HG03558 (cell line): ENCODE data around the gene BTRC.
"Not testable (repeated sequence)": the region's sequence is repeated elsewhere in the genome, so short reads cannot be mapped to it uniquely, and the experiment has no call there.

Source experiments
- ATAC-seq: cut with Tn5 transposase; IDR thresholded peaks from one replicate; pipeline ENCODE4 v1.9.1; 2021; ENCODE audit warnings: moderate number of reproducible peaks; ENCODE audit not compliant: unreplicated experiment; ENCODE audit errors: extremely low read depth

Gene BTRC

DNA sequence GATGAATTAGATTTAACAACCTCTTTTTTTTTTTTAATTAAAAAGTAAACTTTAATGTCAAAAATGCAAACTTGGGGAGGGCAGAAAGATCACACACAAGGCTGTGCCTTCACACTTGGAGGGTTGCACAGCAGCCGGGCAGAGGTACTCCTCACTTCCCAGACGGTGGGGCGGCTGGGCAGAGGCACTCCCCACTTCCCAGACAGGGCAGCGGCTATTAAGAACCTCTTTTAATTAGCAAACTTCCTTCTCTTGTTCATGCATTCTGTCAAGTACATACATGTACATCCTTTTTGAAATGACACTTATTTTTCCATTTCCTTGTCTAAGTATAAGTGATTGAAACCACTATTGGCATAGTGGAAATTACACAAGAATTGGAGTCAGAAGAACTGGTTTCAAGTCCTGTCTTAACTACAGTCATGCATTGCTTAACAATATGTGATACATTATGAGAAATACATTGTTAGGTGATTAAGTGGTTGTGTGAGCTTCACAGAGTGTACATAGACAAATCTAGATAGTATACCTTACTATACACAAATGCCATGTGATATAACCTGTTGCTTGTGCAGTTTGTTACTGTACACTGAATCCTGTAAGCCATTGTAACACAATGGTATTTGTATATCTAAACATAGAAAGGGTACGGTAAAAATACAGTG is 26.5 kb downstream of the BTRC start:
- no peak for ATAC-seq

DNA sequence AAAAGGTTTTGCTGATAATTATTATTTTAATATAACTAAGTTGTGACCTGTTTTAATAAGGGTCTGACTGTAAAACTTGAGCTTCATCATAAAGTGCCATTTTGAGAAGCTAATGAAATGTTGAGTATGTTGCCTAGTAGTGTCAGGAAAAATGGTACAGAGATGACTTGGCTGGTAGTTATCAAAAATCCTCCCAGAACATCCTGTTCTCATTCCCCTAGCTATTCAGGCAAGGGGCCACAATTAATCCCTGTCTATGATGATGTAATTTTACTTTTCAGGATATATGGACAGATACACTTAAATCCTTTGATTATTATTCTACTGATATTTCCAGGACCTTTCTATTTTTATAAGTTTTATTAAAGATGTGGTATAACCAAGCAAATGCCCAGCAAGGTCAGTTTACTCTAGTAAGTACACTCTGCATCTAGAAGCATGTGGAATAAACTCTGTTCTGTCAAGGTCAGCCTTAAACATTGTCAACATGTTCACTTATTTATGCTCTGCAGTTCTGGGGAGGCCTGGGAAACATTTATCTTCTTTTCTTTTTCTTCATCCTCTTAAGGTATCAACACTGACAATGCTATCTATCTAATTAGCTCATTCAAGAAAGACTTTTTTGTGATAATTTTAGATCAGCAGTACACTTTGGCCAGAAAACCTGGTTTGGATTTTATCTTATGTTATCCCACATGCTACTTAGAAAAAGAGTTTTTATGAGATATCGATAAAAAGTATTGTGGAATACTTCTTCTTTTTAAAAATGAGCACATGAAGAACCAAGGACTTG is 32.1 kb downstream of the BTRC start:
- ATAC-seq, result no peak

GRCh38 chr10:101386659-101387259 is 32.8 kb downstream of the BTRC start:
- no peak for ATAC-seq

GRCh38 chr10:101388676-101389276 is 34.8 kb downstream of the BTRC start:
- ATAC-seq, result no peak

DNA sequence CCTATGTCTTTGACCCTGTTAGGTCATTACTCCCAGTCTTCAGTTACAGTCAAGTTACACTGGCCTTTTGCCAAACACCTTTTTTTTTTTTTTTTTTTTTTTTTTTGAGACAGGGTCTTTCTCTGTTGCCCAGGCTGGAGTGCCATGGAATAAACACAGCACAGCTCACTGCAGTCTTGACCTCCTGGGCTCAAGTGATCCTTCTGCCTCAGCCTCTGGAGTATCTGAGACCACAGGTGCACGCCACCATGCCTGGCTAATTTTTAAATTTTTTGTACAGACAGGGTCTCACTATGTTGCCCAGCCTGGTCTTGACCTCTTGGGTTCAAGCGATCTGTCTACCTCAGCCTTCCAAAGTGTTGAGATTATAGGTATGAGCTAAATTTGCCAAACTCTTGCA is 35.6 kb downstream of the BTRC start:
- not testable (repeated sequence) for ATAC-seq

DNA sequence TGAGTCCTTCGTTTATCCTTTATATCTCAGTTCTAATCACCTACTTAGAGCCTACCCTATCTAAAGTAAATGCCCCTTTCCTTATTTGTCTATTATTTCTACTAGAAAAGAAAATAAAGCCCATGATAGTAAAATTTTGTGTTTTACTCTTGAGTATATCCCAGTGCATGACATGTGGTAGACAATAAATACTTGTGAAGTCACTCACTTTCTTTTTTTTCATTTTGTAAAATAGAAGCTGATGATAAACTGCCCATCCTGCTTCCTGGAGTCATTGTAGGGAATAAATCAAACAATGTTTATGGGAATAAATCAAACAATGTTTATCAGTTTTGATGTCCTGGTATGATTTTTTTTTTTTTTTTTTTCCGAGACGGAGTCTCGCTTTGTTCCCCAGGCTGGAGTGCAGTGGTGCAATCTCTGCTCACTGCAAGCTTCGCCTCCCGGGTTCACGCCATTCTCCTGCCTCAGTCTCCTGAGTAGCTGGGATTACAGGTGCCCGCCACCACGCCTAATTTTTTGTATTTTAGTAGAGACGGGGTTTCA is 36.1 kb downstream of the BTRC start:
- ATAC-seq, result no peak

GRCh38 chr10:101393378-101393777 is 39.4 kb downstream of the BTRC start:
- ATAC-seq, result no peak

DNA sequence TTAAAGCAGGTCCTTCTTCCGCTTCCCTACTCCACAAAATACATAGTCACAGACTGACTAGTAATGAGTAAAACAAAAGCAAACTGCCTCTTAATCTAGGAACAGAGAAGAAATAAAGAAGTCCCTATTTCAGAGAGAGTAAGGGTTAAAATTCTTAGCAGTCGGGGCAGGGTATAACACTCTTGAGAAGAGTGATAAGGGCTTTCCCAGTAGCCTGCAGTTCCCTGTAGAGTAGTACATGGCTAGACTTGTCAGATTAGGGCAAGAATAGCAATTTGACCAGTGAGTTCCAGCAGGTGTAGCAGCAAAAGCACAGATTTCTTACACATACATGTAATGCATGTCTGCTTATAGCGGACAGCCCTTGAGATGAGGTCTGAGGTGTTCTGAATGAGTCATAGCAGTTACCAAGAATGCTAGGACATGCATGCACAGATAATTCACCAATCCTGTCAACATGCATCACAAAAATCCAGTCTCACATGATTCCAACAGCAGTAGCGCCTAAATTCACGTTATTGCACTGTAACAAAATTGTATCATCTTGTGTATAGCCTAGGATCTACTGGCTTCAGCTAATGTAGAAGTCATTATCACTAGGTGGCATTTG is 40.7 kb downstream of the BTRC start:
- no peak for ATAC-seq

GRCh38 chr10:101397140-101397539 is 43.2 kb downstream of the BTRC start:
- no peak for ATAC-seq

DNA sequence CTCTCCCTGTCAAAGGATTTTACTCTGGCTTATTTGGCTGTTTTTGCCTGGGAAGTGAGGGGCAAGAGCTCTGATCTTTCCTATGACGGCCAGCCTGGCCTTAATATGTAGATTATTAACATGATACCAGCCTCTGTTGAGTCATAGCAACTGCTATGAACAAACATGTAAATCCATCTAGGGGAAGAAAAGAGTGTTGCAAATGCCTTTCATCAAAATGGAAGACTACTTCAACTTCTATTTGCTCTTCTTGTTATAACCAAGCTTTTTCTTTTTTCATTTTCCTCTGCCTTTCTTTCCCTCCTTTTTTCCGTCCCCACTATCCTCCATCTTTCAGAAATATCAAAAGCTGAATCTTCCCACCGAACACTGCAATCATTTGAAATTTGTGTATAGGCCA is 46.6 kb downstream of the BTRC start:
- ATAC-seq, result no peak

DNA sequence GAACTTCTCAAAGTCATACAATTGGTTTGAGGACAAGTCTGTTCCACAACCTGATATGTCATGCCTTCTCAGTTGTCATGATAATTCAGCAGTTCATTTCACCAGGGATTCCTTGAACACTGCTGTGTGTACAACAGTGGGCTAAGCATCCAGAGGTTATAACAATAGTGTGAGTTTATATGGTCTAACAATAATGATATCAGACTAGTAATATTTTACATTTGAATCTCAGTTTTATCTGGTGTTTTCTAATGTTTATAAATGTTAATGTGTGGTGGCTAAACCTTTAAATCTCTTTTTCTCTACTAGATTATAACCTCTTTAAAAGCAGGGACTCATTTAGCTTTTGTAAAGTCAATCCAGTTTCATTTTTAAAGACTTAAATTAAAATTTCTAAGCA is 48.7 kb downstream of the BTRC start:
- ATAC-seq, result no peak

DNA sequence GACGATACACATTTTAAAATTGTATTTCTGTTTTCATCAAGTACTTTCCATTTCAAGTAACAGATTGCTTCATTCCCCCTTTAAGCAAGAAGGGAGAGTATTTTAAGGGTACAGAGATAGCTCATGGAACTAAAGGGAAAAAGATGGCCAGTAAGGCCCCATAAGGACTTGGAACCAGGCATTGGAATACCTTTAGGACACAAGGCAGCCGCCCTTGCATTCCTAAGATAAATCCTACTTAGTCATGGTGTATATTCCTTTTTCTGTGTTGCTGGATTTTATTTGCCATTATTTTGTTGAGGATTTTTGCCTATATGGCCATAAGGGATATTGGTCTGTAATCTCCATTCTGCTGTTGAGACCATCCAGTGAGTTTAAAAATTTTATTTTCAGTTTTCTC is 49.2 kb downstream of the BTRC start:
- ATAC-seq, result no peak

GRCh38 chr10:101405001-101405400 is 51.0 kb downstream of the BTRC start:
- ATAC-seq, result no peak

GRCh38 chr10:101411598-101411997 is 57.6 kb downstream of the BTRC start:
- ATAC-seq, result no peak

DNA sequence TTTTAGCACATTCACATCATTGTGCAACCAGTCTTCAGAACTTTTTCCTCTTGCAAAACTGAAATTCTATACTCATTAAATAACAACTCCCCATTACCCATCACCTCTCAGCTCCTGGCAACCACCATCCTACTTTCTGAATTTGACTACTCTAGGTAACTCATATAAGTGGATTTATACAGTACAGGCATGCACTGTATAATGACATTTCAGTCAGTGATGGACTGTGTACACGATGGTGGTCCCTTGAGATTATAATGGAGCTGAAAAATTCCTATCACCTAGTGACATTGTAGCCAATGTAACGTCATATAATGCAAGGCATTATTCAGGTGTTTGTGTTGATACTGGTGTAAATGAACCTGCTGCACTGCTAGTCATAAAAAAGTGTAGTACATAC is 60.1 kb downstream of the BTRC start:
- no peak for ATAC-seq

- ATAC-seq, result no peak
Observed at GRCh38 chr10:101415884-101416283, 61.9 kb downstream of the BTRC start.

- not testable (repeated sequence) for ATAC-seq
Observed at GRCh38 chr10:101421967-101422366, 68.0 kb downstream of the BTRC start.

DNA sequence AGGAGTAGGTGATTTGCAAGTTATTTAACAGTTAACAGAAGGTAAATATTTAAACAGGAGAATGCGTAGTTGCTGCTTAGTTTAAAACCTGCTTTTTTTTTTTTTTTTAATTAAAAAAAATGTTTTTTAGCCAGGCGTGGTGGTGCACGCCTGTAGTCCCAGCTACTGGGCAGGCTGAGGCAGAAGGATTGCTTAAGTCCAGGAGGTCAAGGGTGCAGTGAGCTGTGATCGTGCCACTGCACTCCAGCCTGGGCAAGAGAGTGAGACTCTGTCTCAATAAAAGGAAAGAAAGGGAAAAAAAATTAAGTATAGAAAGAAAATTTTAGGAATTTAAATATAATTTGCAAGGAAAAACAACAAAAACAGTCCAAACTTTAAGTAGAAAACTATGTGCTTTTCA is 71.6 kb downstream of the BTRC start:
- no peak for ATAC-seq

DNA sequence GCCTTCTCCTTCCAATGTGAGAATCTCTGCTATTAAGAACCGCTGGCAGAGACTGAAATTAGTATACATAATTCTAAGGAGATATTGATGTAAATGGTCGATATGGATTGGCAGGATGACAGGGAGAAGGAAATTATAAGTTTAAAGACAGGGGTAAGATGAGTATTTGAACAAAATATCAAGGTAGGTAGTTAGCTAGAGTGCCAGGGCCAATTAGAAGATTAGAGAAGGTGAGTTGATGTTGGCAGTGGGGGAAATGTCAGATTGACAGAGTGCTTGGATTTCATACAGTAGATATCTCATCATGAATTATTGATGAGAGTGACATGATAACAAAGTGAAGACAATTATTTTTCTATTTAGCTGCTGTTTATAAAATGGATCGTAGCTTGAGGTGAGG is 74.1 kb downstream of the BTRC start:
- no peak for ATAC-seq

DNA sequence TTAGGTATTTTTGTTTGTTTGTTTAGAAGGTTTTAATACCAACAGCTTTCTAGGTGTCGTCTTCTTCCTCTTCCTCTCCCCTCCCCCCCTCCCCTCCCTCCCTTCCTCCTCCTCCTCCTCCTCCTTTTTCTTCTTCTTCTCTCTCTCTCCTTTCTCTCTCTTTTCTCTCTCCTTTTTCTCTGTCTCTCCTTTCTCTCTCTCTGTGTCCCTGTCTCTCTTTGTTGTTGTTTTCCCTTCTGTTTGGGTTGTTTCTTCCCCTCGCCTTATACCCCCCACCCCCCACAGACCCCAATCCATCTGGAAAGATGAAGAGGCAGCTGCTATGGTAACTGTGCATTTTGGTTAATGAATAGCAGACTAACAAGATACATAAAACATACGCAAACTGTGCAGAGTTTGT is 75.5 kb downstream of the BTRC start:
- ATAC-seq, result no peak
